A673 (cell line): ENCODE results near the gene RAD51. TPM values are rescaled to one million over a fixed set of nuclear protein-coding genes. Genes with fewer than 3 reads are reported as not detected.
A peak's percentile ranks its signal among the peaks of the same experiment; 100 is the strongest.

Source experiments
- BruUV-seq: library from RNA; stranded (reverse); fragments of 400-500 nt; replicated peaks from 2 replicates; lab custom pipeline; 2021; lab: Mats Ljungman, UMichigan
- CTCF ChIA-PET: fragments of 300-600 bp; sonication (Branson Sonifier 250); formaldehyde crosslinking; loops from one replicate; lab custom pipeline; 2022; ENCODE audit warnings: antibody characterized with exemption; lab: Charles Lee
- POLR2A ChIA-PET: fragments of 300-600 bp; sonication (Branson Sonifier 250); formaldehyde crosslinking; loops from one replicate; lab custom pipeline; 2022; ENCODE audit warnings: antibody characterized with exemption; ENCODE audit not compliant: low non-redundant PET; lab: Charles Lee
- DNase-seq: peaks from one replicate; pipeline ENCODE4 v3.0.0-alpha.2; 2015; ENCODE audit warnings: low spot score
- H3K27ac ChIP-seq: fragments of 200-600 bp; sonication (generic); 2 replicates; pipeline ENCODE4 v1.5.1; 2016; ENCODE audit warnings: mixed run types, low read depth, mild to moderate bottlenecking, mixed read lengths, antibody characterized with exemption, low read length; ENCODE audit not compliant: poor library complexity, severe bottlenecking
- H3K27me3 ChIP-seq: fragments of 200-600 bp; sonication (generic); replicated peaks from 2 replicates; pipeline ENCODE4 v1.6.1; 2017; ENCODE audit warnings: mixed run types, low read depth, mild to moderate bottlenecking, mixed read lengths, antibody characterized with exemption, low read length; ENCODE audit not compliant: insufficient read depth, poor library complexity
- H3K36me3 ChIP-seq: fragments of 200-600 bp; sonication (generic); 2 replicates; pipeline ENCODE4 v1.6.1; 2016; ENCODE audit warnings: mixed run types, mild to moderate bottlenecking, mixed read lengths, antibody characterized with exemption, low read length; ENCODE audit not compliant: insufficient read depth, poor library complexity, severe bottlenecking
- H3K4me1 ChIP-seq: fragments of 200-600 bp; sonication (generic); 2 replicates; pipeline ENCODE4 v1.6.1; 2017; ENCODE audit warnings: mixed run types, mild to moderate bottlenecking, mixed read lengths, antibody characterized with exemption, low read length; ENCODE audit not compliant: insufficient read depth, poor library complexity, severe bottlenecking
- H3K4me3 ChIP-seq: fragments of 200-600 bp; sonication (generic); 2 replicates; pipeline ENCODE4 v1.5.1; 2016; ENCODE audit warnings: low read depth, mixed run types, mild to moderate bottlenecking, mixed read lengths, low read length; ENCODE audit not compliant: poor library complexity, severe bottlenecking
- H3K9me3 ChIP-seq: fragments of 200-600 bp; sonication (generic); 2 replicates; pipeline ENCODE4 v1.6.1; 2016; ENCODE audit warnings: mixed run types, low read depth, mild to moderate bottlenecking, mixed read lengths, antibody characterized with exemption, low read length; ENCODE audit not compliant: poor library complexity, severe bottlenecking
- EZH2 ChIP-seq: fragments of 200-600 bp; sonication (generic); IDR thresholded peaks from 2 replicates; pipeline ENCODE4 v1.6.1; 2017; ENCODE audit warnings: borderline replicate concordance, low read depth, mild to moderate bottlenecking, mixed read lengths, antibody characterized with exemption, low read length; ENCODE audit not compliant: poor library complexity, severe bottlenecking
- intact Hi-C: fragments of 100-400 bp; cut with micrococcal nuclease; formaldehyde crosslinking; loops from one replicate; pipeline ENCODE4 v1.10.0; 2022; ENCODE audit not compliant: unreplicated experiment
- total RNA-seq: library from RNA; stranded (reverse); gene quantifications from 2 replicates; pipeline ENCODE4 v1.2.3, GENCODE V29; 2021
- TF ChIP-seq, protein P1 (sequence below): fragments of 300-800, 200-600 bp; sonication (generic); conservative IDR thresholded peaks from 2 replicates; pipeline ENCODE4 v1.5.1; 2017; ENCODE audit warnings: low read depth, mild to moderate bottlenecking, antibody characterized with exemption, low read length, moderate library complexity, mixed read lengths

Gene RAD51
- total RNA-seq, 1 experiment from 2014 or later = 51.1 TPM

DNA sequence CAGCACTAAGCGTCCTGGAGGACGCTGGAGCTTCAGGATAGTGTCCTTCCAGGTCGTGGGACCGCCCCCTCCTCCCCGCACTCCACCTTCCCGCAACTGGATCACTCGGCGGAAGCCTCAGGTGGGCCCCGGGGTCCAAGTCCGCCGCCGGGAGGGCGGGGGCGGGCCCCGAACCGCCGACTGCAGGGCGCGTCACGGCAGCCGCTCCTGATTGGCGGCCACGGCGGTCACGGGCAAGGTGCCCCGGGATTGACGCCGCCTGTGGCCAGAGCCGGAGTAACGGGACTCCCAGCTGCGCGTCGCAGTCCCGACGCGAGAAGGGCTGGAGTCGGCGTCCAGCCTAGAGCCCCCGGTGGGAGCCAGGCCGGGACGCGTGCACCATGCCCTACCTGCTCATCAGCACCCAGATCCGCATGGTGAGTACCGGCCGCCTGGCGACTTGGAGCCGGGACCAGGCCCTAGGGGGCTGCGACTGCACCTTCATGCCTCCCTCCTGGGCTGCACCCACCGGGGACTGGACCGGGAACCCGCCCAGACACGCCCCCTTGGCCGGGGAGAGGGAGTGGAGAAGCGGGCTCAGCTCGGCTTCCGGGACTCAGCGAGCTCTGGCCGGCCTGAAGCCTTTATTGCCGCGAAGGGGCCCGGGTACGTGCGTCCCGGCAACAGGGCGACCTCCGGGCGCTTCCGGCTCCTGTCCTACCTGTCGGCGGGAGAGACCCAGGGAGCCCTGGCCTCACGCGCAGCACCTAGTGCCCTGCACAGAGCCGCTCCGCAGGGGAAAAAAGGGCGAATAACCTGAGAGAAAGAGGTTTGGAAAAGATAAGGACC is 69.0 kb downstream of the RAD51 start, which contains the start of gene GCHFR:
Gene GCHFR (plus strand): TSS at position 268 of the 828 bp plus-strand sequence. CDS start 113 bp downstream, at position 381.
- Histone ChIP-seq H3K4me3 (peak within 1 kb of the TSS; percentile 45), H3K4me1 (peaks cover 42% of the 10 kb centered on the region), H3K36me3 (peaks cover 4% of the 10 kb centered on the region), H3K27ac (peak within 1 kb of the TSS; percentile 66), H3K9me3 (no peaks in the 10 kb centered on the region), H3K27me3 (no peaks in the 10 kb centered on the region)
- POLR2A ChIA-PET = no interaction called here
- no TSS peak for BruUV-seq
- TF ChIP-seq, protein P1, sequence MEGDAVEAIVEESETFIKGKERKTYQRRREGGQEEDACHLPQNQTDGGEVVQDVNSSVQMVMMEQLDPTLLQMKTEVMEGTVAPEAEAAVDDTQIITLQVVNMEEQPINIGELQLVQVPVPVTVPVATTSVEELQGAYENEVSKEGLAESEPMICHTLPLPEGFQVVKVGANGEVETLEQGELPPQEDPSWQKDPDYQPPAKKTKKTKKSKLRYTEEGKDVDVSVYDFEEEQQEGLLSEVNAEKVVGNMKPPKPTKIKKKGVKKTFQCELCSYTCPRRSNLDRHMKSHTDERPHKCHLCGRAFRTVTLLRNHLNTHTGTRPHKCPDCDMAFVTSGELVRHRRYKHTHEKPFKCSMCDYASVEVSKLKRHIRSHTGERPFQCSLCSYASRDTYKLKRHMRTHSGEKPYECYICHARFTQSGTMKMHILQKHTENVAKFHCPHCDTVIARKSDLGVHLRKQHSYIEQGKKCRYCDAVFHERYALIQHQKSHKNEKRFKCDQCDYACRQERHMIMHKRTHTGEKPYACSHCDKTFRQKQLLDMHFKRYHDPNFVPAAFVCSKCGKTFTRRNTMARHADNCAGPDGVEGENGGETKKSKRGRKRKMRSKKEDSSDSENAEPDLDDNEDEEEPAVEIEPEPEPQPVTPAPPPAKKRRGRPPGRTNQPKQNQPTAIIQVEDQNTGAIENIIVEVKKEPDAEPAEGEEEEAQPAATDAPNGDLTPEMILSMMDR = peak; percentile 31
- TF ChIP-seq EZH2 = no peak
- CTCF ChIA-PET = interaction anchor here (0.7 to 1.4 kb wide), 3 partner anchors 17 to 61 kb away, joined by 3 to 4 read pairs (median 3); no protein-coding TSS in a partner anchor
- intact Hi-C loops = no loop called here
- DNase-seq = peak; percentile 55

DNA sequence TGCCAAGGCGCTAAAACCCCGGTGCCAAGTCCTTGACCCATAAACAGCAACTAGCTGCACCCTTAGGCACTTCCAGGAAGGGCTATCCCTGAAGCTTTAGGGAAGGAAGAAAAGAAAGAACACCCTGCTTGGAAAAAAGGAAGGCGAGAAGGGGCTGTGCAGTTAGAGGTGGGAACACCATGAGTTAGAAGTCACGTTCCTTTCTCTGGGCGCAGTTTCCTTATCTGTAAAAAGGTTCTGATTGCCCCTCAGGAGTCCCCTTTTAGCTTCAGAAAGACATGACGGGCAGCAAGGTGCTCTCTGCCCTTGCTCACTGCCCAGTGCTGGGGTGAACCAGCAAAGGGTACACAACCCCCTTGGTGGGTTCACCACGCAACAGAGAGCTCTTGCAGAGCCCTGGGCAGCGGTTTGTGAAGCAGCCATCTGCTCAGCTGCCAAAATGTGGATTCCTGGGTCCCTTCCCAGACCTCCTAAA is 69.7 kb downstream of the RAD51 start:
- intact Hi-C loops = no loop called here
- H3K4me1 ChIP-seq = peaks cover 48% of the 10 kb centered on the region
- no peaks in the 10 kb centered on the region for H3K27me3 ChIP-seq
- H3K36me3 ChIP-seq = peaks cover 4% of the 10 kb centered on the region
- peak overlapping the region; percentile 66 for H3K27ac ChIP-seq
- POLR2A ChIA-PET = no interaction called here
- no peak for TF ChIP-seq EZH2
- TF ChIP-seq, protein P1 = no peak
- H3K9me3 ChIP-seq = no peaks in the 10 kb centered on the region
- DNase-seq = no peak
- TSS peak; percentile 14 for BruUV-seq
- H3K4me3 ChIP-seq = peak overlapping the region; percentile 45
- CTCF ChIA-PET = interaction anchor here (0.7 to 1.4 kb wide), 2 partner anchors 18 to 62 kb away, joined by 3 to 4 read pairs; no protein-coding TSS in a partner anchor

DNA sequence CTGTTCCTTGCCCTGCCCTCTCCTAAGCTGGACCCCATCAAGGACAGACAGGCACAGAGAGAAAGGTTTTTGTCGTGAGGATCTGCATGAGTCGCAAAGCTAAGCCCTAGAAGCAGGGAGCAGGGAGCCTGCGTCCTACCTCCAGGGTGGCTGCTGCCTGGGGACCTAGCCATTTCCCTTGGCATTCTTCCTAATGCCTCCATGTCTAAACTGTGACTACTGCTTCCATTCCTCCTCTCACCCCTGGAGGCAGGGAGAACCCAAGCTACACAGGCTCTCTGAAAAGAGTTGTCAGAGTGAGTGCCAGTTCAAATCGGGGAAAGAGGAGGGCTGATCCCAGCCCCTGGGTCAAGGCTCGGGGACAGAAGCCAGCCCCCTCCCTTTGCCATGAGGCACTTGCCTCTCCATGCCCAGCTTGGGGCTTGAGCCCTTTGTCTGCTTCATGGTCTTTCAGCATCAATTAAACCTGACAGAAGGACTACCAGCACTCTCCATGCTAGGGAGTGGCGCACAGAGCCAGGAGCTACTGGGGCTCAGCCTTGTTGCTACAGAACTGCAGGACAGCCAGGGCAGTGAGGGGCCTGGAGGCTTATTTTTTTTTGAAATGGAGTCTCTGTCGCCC is 71.3 kb downstream of the RAD51 start:
- POLR2A ChIA-PET = no interaction called here
- intact Hi-C loops = no loop called here
- DNase-seq = no peak
- H3K36me3 ChIP-seq = peaks cover 4% of the 10 kb centered on the region
- peak overlapping the region; percentile 58 for H3K27ac ChIP-seq
- no peak overlapping the region for H3K4me3 ChIP-seq
- peaks cover 52% of the 10 kb centered on the region for H3K4me1 ChIP-seq
- CTCF ChIA-PET = no interaction called here
- TF ChIP-seq, protein P1 = no peak
- no peak for TF ChIP-seq EZH2
- no peaks in the 10 kb centered on the region for H3K9me3 ChIP-seq
- no peaks in the 10 kb centered on the region for H3K27me3 ChIP-seq
- no TSS peak for BruUV-seq
